WTC11 (cell line): ENCODE results near the gene GIT1. TPM values are rescaled to one million over a fixed set of nuclear protein-coding genes. Genes with fewer than 3 reads are reported as not detected.

Experiments used
- ATAC-seq: fragments of 200-7000 bp; cut with Tn5 transposase; 2 replicates; pipeline ENCODE4 v1.10.0; 2021; ENCODE audit warnings: mild to moderate bottlenecking, moderate library complexity
- CTCF ChIA-PET: fragments of 300-600 bp; sonication (Branson Sonifier 250); formaldehyde crosslinking; loops from one replicate; lab custom pipeline; 2021; ENCODE audit warnings: antibody characterized with exemption; lab: Charles Lee
- POLR2A ChIA-PET: fragments of 350-600 bp; sonication (Branson Sonifier 250); formaldehyde crosslinking; loops from one replicate; lab custom pipeline; 2021; ENCODE audit warnings: antibody characterized with exemption; lab: Charles Lee
- DNase-seq: peaks from one replicate; pipeline ENCODE4 v3.0.0; 2021; ENCODE audit warnings: low spot score
- H3K27ac Mint-ChIP-seq: 2 replicates; pipeline ENCODE4 v1.8.0; 2021; ENCODE audit warnings: mixed read lengths
- H3K27me3 Mint-ChIP-seq: 2 replicates; pipeline ENCODE4 v1.8.0; 2021; ENCODE audit warnings: low read depth, mild to moderate bottlenecking, moderate library complexity, mixed read lengths
- H3K36me3 Mint-ChIP-seq: 2 replicates; pipeline ENCODE4 v1.8.0; 2021; ENCODE audit warnings: mixed read lengths
- H3K4me1 Mint-ChIP-seq: 2 replicates; pipeline ENCODE4 v1.8.0; 2022; ENCODE audit warnings: mixed read lengths
- H3K4me3 Mint-ChIP-seq: 2 replicates; pipeline ENCODE4 v1.8.0; 2021; ENCODE audit warnings: mild to moderate bottlenecking, moderate library complexity, mixed read lengths
- H3K9me3 Mint-ChIP-seq: 2 replicates; pipeline ENCODE4 v1.8.0; 2021; ENCODE audit warnings: mixed read lengths
- GTF2I ChIP-seq: fragments of 250-450 bp; sonication (Bioruptor Pico); conservative IDR thresholded peaks from 2 replicates; pipeline ENCODE4 v1.4.0; 2021; ENCODE audit warnings: mild to moderate bottlenecking
- MXD4 ChIP-seq: fragments of 250-450 bp; sonication (Bioruptor Pico); IDR thresholded peaks from 2 replicates; pipeline ENCODE4 v1.8.0; 2021; ENCODE audit warnings: mild to moderate bottlenecking, moderate library complexity, borderline replicate concordance
- MYBL2 ChIP-seq: sonication (generic); formaldehyde crosslinking; IDR thresholded peaks from 2 replicates; pipeline ENCODE4 v1.8.1; 2023; ENCODE audit warnings: mild to moderate bottlenecking, moderate library complexity, missing genetic modification reagents
- NFE2L1 ChIP-seq: sonication (generic); formaldehyde crosslinking; IDR thresholded peaks from 2 replicates; pipeline ENCODE4 v1.8.1; 2023; ENCODE audit warnings: missing genetic modification reagents
- NR1H2 ChIP-seq: sonication (generic); formaldehyde crosslinking; IDR thresholded peaks from 2 replicates; pipeline ENCODE4 v1.9.0; 2021; ENCODE audit warnings: mild to moderate bottlenecking, moderate library complexity, missing genetic modification reagents
- RELA ChIP-seq: sonication (generic); formaldehyde crosslinking; IDR thresholded peaks from 2 replicates; pipeline ENCODE4 v1.8.1; 2022; ENCODE audit warnings: missing genetic modification reagents, mild to moderate bottlenecking, borderline replicate concordance
- SOX15 ChIP-seq: fragments of 250-450 bp; sonication (Bioruptor Pico); IDR thresholded peaks from 2 replicates; pipeline ENCODE4 v1.9.0; 2021; ENCODE audit warnings: mild to moderate bottlenecking
- TEAD4 ChIP-seq: sonication (generic); formaldehyde crosslinking; IDR thresholded peaks from 2 replicates; pipeline ENCODE4 v1.8.0; 2022; ENCODE audit warnings: mild to moderate bottlenecking, missing genetic modification reagents
- ZNF423 ChIP-seq: fragments of 250-450 bp; sonication (Bioruptor Pico); IDR thresholded peaks from 2 replicates; pipeline ENCODE4 v2.1.2; 2022; ENCODE audit warnings: mild to moderate bottlenecking, moderate library complexity
- ZNF671 ChIP-seq: fragments of 250-450 bp; sonication (Bioruptor Pico); IDR thresholded peaks from 2 replicates; pipeline ENCODE4 v1.8.0; 2021; ENCODE audit warnings: mild to moderate bottlenecking
- total RNA-seq: library from RNA; stranded (reverse); gene quantifications from 3 replicates; pipeline ENCODE4 v1.2.3, GENCODE V29; 2021
- TF ChIP-seq, protein P1 (sequence below): sonication (generic); formaldehyde crosslinking; IDR thresholded peaks from 2 replicates; pipeline ENCODE4 v1.8.0; 2022; ENCODE audit warnings: missing genetic modification reagents
- TF ChIP-seq, protein P2 (sequence below): fragments of 250-450 bp; sonication (Bioruptor Pico); IDR thresholded peaks from 2 replicates; pipeline ENCODE4 v1.8.0; 2021; ENCODE audit warnings: mild to moderate bottlenecking
- TF ChIP-seq, protein P3 (sequence below): sonication (generic); formaldehyde crosslinking; IDR thresholded peaks from 2 replicates; pipeline ENCODE4 v1.8.1; 2023; ENCODE audit warnings: mild to moderate bottlenecking, missing genetic modification reagents, moderate library complexity
- TF ChIP-seq, protein P4 (sequence below): sonication (generic); formaldehyde crosslinking; IDR thresholded peaks from 2 replicates; pipeline ENCODE4 v1.8.0; 2023; ENCODE audit warnings: mild to moderate bottlenecking, missing genetic modification reagents

The GIT1 gene
- total RNA-seq, 1 experiment from 2014 or later: 66.9 TPM

DNA sequence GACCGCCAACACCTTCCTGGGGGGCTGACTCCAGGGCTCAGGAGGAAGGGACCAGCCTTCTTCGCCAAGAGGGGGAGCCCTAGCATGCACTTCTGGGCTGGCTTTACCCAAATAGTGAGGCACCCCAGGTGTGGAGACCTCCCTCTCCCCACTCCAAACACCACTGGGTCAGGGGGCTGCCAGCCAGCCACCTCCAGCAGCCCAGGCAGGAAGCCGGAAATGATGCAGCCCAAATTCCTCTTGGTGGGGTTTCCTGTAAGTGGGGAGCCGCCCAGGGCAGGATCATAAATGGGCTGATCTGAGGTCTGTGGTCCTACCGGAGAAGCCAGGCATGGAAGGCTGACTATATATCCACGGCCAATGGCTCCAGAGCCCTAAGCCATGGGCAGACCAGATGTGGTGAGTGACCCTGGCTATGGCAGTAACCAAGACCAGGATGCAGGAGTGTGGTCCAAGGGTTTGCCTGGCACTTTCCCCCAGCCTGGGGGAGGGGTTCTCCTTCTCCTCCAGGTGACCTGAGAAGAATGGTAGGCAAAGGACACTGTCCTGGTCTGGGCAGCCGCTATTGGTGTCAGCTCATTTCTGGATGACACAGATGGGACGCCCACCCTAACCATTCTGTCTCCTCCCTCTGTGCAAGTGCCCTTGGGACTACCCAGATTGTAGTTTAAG is 4.2 kb downstream of the GIT1 start (continued):
- TF ChIP-seq, protein P1, sequence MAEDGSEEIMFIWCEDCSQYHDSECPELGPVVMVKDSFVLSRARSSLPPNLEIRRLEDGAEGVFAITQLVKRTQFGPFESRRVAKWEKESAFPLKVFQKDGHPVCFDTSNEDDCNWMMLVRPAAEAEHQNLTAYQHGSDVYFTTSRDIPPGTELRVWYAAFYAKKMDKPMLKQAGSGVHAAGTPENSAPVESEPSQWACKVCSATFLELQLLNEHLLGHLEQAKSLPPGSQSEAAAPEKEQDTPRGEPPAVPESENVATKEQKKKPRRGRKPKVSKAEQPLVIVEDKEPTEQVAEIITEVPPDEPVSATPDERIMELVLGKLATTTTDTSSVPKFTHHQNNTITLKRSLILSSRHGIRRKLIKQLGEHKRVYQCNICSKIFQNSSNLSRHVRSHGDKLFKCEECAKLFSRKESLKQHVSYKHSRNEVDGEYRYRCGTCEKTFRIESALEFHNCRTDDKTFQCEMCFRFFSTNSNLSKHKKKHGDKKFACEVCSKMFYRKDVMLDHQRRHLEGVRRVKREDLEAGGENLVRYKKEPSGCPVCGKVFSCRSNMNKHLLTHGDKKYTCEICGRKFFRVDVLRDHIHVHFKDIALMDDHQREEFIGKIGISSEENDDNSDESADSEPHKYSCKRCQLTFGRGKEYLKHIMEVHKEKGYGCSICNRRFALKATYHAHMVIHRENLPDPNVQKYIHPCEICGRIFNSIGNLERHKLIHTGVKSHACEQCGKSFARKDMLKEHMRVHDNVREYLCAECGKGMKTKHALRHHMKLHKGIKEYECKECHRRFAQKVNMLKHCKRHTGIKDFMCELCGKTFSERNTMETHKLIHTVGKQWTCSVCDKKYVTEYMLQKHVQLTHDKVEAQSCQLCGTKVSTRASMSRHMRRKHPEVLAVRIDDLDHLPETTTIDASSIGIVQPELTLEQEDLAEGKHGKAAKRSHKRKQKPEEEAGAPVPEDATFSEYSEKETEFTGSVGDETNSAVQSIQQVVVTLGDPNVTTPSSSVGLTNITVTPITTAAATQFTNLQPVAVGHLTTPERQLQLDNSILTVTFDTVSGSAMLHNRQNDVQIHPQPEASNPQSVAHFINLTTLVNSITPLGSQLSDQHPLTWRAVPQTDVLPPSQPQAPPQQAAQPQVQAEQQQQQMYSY (CRISPR knock-in tag): no peak
- TF ChIP-seq NFE2L1 (CRISPR knock-in tag) (no peak), TEAD4 (CRISPR knock-in tag) (no peak), GTF2I (CRISPR knock-in tag) (no peak), ZNF423 (CRISPR knock-in tag) (no peak), ZNF671 (CRISPR knock-in tag) (no peak), NR1H2 (CRISPR knock-in tag) (no peak), SOX15 (CRISPR knock-in tag) (no peak), MXD4 (CRISPR knock-in tag) (no peak)
- TF ChIP-seq, protein P2, sequence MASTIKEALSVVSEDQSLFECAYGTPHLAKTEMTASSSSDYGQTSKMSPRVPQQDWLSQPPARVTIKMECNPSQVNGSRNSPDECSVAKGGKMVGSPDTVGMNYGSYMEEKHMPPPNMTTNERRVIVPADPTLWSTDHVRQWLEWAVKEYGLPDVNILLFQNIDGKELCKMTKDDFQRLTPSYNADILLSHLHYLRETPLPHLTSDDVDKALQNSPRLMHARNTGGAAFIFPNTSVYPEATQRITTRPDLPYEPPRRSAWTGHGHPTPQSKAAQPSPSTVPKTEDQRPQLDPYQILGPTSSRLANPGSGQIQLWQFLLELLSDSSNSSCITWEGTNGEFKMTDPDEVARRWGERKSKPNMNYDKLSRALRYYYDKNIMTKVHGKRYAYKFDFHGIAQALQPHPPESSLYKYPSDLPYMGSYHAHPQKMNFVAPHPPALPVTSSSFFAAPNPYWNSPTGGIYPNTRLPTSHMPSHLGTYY (CRISPR knock-in tag): no peak
- TF ChIP-seq, all 79 proteins: peak for 0

DNA sequence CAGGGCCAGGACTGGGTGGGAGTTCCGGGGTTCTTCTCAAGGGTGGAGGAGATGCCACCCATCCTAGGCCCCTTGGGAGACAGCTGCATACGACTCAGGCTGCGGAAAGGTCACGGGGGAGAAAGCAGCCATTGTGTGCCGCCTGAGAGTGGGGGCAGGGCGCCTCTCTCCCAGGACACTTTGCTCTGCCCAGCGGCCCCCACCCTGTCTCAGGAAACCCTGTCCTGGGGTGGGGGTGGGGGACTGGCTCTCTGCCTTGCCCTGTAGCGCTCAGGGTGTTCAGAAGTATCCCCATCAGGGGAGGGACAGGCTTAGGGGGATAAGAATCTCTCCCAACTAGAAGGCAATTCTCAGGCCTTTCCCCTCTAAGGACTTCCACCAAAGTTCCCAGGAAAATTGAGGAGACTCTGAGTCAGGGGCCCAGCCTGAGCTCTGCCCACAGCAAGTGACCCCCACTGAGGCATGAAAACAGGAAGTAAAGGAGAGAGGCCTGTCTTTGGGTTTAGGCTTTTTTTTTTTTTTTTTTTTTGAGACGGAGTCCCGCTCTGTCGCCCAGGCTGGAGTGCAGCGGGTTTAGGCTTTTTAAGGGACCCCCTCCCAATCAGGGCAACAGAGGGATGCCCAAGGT is 4.9 kb downstream of the GIT1 start:
- POLR2A ChIA-PET: no interaction called here
- no peak for DNase-seq
- TF ChIP-seq, protein P3, sequence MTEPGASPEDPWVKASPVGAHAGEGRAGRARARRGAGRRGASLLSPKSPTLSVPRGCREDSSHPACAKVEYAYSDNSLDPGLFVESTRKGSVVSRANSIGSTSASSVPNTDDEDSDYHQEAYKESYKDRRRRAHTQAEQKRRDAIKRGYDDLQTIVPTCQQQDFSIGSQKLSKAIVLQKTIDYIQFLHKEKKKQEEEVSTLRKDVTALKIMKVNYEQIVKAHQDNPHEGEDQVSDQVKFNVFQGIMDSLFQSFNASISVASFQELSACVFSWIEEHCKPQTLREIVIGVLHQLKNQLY (CRISPR knock-in tag): no peak
- TF ChIP-seq MYBL2 (no peak), RELA (CRISPR knock-in tag) (no peak)
- TF ChIP-seq, protein P4, sequence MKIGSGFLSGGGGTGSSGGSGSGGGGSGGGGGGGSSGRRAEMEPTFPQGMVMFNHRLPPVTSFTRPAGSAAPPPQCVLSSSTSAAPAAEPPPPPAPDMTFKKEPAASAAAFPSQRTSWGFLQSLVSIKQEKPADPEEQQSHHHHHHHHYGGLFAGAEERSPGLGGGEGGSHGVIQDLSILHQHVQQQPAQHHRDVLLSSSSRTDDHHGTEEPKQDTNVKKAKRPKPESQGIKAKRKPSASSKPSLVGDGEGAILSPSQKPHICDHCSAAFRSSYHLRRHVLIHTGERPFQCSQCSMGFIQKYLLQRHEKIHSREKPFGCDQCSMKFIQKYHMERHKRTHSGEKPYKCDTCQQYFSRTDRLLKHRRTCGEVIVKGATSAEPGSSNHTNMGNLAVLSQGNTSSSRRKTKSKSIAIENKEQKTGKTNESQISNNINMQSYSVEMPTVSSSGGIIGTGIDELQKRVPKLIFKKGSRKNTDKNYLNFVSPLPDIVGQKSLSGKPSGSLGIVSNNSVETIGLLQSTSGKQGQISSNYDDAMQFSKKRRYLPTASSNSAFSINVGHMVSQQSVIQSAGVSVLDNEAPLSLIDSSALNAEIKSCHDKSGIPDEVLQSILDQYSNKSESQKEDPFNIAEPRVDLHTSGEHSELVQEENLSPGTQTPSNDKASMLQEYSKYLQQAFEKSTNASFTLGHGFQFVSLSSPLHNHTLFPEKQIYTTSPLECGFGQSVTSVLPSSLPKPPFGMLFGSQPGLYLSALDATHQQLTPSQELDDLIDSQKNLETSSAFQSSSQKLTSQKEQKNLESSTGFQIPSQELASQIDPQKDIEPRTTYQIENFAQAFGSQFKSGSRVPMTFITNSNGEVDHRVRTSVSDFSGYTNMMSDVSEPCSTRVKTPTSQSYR (CRISPR knock-in tag): peak; percentile 71; the same call in 1 of the 2 replicates
- TF ChIP-seq, all 79 proteins: peak for 1
- CTCF ChIA-PET: interaction anchor here (0.6 to 3.4 kb wide), 11 partner anchors 8 to 1523 kb away, joined by 3 to 32 read pairs (median 6); partner anchors contain the start of genes ABHD15 and ANKRD13B
- Mint-ChIP-seq H3K9me3 (no peaks in the 10 kb centered on the region), H3K36me3 (peaks cover 27% of the 10 kb centered on the region), H3K4me1 (peaks cover 39% of the 10 kb centered on the region), H3K27ac (peak overlapping the region; percentile 60; the same call in 1 of the 2 replicates), H3K27me3 (no peaks in the 10 kb centered on the region), H3K4me3 (no peak overlapping the region; the same call in 1 of the 2 replicates)
- no peak for ATAC-seq
